Non-pigmented ciliary epithelial cell (primary cell): ENCODE data around the gene NRF1.

Source experiments
- DNase-seq: peaks from one replicate; pipeline ENCODE4 v3.0.0-alpha.2; 2010; ENCODE audit warnings: low read depth

Gene NRF1

GRCh38 chr7:129804111-129804889 lies 192.8 kb downstream of the NRF1 start:
- no peak for DNase-seq

GRCh38 chr7:129804890-129805719 lies 193.6 kb downstream of the NRF1 start:
- no peak for DNase-seq
